Right hindlimb (tissue), 1 donor: ENCODE measurements around the gene CPM.

Experiments
- DNase-seq: peaks from one replicate; pipeline ENCODE4 v3.0.0-alpha.2; 2018

The CPM gene

GRCh38 chr12:68903511-68903910, 29.5 kb downstream of the CPM start:
- DNase-seq = no peak

- no peak for DNase-seq
Measured at GRCh38 chr12:68901551-68901950, 31.4 kb downstream of the CPM start.

GRCh38 chr12:68901145-68901544, 31.8 kb downstream of the CPM start:
- DNase-seq = no peak

GRCh38 chr12:68900241-68900640, 32.7 kb downstream of the CPM start:
- no peak for DNase-seq

- DNase-seq = no peak
Measured at GRCh38 chr12:68899251-68899771, 33.7 kb downstream of the CPM start.

- no peak for DNase-seq
Measured at GRCh38 chr12:68896881-68897540, 36.0 kb downstream of the CPM start.

- no peak for DNase-seq
Measured at GRCh38 chr12:68894276-68894855, 38.6 kb downstream of the CPM start.

GRCh38 chr12:68893741-68894140, 39.2 kb downstream of the CPM start:
- no peak for DNase-seq

GRCh38 chr12:68893201-68893600, 39.8 kb downstream of the CPM start:
- no peak for DNase-seq

GRCh38 chr12:68891141-68891540, 41.8 kb downstream of the CPM start:
- DNase-seq = no peak

GRCh38 chr12:68890701-68891113, 42.3 kb downstream of the CPM start:
- DNase-seq = no peak

- DNase-seq = no peak
Measured at GRCh38 chr12:68888243-68888642, 44.7 kb downstream of the CPM start.

- DNase-seq = no peak
Measured at GRCh38 chr12:68887641-68888040, 45.3 kb downstream of the CPM start.

GRCh38 chr12:68886636-68887572, 46.1 kb downstream of the CPM start:
- DNase-seq = no peak

GRCh38 chr12:68885381-68885780, 47.6 kb downstream of the CPM start:
- no peak for DNase-seq

GRCh38 chr12:68884251-68884650, 48.7 kb downstream of the CPM start:
- no peak for DNase-seq

GRCh38 chr12:68883151-68883550, 49.8 kb downstream of the CPM start:
- no peak for DNase-seq

GRCh38 chr12:68882251-68882964, 50.6 kb downstream of the CPM start:
- DNase-seq = no peak

- DNase-seq = no peak
Measured at GRCh38 chr12:68880660-68881325, 52.2 kb downstream of the CPM start.

GRCh38 chr12:68878846-68879245, 54.1 kb downstream of the CPM start:
- DNase-seq = no peak

- DNase-seq = no peak
Measured at GRCh38 chr12:68878283-68878682, 54.7 kb downstream of the CPM start.

GRCh38 chr12:68877583-68877982, 55.4 kb downstream of the CPM start:
- DNase-seq = no peak
